Type B pancreatic cell (in vitro differentiated cells): ENCODE measurements around the gene IKBIP. TPM values are rescaled to one million over a fixed set of nuclear protein-coding genes. Genes with fewer than 3 reads are reported as not detected.

Experiments
- DNase-seq: peaks from one replicate; pipeline ENCODE4 v3.0.0; 2021; ENCODE audit warnings: mixed read lengths; ENCODE audit not compliant: unreplicated experiment; ENCODE audit errors: extremely low spot score
- H3K27ac Mint-ChIP-seq: 2 replicates; pipeline ENCODE4 v1.8.0; 2021; ENCODE audit warnings: mild to moderate bottlenecking, mixed read lengths
- H3K27me3 Mint-ChIP-seq: 2 replicates; pipeline ENCODE4 v1.8.0; 2021; ENCODE audit warnings: mixed read lengths
- H3K36me3 Mint-ChIP-seq: 2 replicates; pipeline ENCODE4 v1.8.0; 2021; ENCODE audit warnings: mixed read lengths
- H3K4me1 Mint-ChIP-seq: one replicate; pipeline ENCODE4 v1.8.0; 2021; ENCODE audit warnings: mixed read lengths; ENCODE audit not compliant: unreplicated experiment
- H3K4me3 Mint-ChIP-seq: 2 replicates; pipeline ENCODE4 v1.8.0; 2021; ENCODE audit warnings: mild to moderate bottlenecking, mixed read lengths
- H3K9me3 Mint-ChIP-seq: 2 replicates; pipeline ENCODE4 v1.8.0; 2021; ENCODE audit warnings: mixed read lengths
- CTCF ChIP-seq: fragments of 200-600 bp; sonication (generic); conservative IDR thresholded peaks from 2 replicates; pipeline ENCODE4 v1.5.0; 2021; ENCODE audit warnings: antibody characterized with exemption, mild to moderate bottlenecking
- total RNA-seq: library from RNA; stranded (reverse); gene quantifications from 2 replicates; pipeline ENCODE4 v1.2.1, GENCODE V29; 2021; ENCODE audit warnings: low replicate concordance

Gene IKBIP
- total RNA-seq, 1 donor from 2014 or later = 16.7 TPM

GRCh38 chr12:98575013-98575412 lies 69.6 kb downstream of the IKBIP start:
- DNase-seq = no peak
- Mint-ChIP-seq H3K36me3 (no peaks in the 10 kb centered on the region), H3K27me3 (no peaks in the 10 kb centered on the region), H3K27ac (no peak overlapping the region), H3K4me3 (no peak overlapping the region), H3K4me1 (no peaks in the 10 kb centered on the region), H3K9me3 (no peaks in the 10 kb centered on the region)
- TF ChIP-seq CTCF = no peak

Other genes with a start within 250 kb of the IKBIP start
- 115 and 178 TPM in 2 replicates for gene TMPO, start 129.2 kb downstream of the IKBIP start, total RNA-seq
- gene SLC25A3, start 51.1 kb downstream of the IKBIP start, total RNA-seq = 648 and 677 TPM in 2 replicates
- 16.7 and 21.7 TPM in 2 replicates for gene APAF1, start 502 bp upstream of the IKBIP start, total RNA-seq